Measurements from ENCODE around the gene UCMA.
"Not testable (repeated sequence)": the region's sequence is repeated elsewhere in the genome, so short reads cannot be mapped to it uniquely, and the experiment has no call there.

The UCMA gene

GRCh38 chr10:13234736-13235135, 562 bp upstream of the UCMA start:
- not testable (repeated sequence) for FAIRE-seq; DNase-seq (ENCODE audit: insufficient read length, low spot score)

GRCh38 chr10:13233358-13233757, 816 bp downstream of the UCMA start:
- no peak for DNase-seq (ENCODE audit: insufficient read length, low spot score)

GRCh38 chr10:13231808-13232207, 2.4 kb downstream of the UCMA start:
- no peak for DNase-seq (ENCODE audit: insufficient read length, low spot score)
- no peak for FAIRE-seq

More at GRCh38 chr10:13233358-13233757, 816 bp downstream of the UCMA start:
- no peak for FAIRE-seq

GRCh38 chr10:13231190-13231589, 3.0 kb downstream of the UCMA start:
- FAIRE-seq (no peak), DNase-seq (ENCODE audit: insufficient read length, low spot score) (no peak)

- no peak for FAIRE-seq
Measured at GRCh38 chr10:13227031-13227430, 7.1 kb downstream of the UCMA start.

GRCh38 chr10:13225601-13226000, 8.6 kb downstream of the UCMA start:
- DNase-seq (ENCODE audit: insufficient read length, low spot score) (no peak), FAIRE-seq (no peak)

More at GRCh38 chr10:13227031-13227430, 7.1 kb downstream of the UCMA start:
- DNase-seq (ENCODE audit: insufficient read length, low spot score), result no peak

GRCh38 chr10:13224210-13224995, 9.8 kb downstream of the UCMA start:
- no peak for DNase-seq (ENCODE audit: insufficient read length, low spot score)
- FAIRE-seq, result no peak

GRCh38 chr10:13223241-13223640, 10.9 kb downstream of the UCMA start:
- DNase-seq (ENCODE audit: insufficient read length, low spot score) (no peak), FAIRE-seq (no peak)

GRCh38 chr10:13222566-13222965, 11.6 kb downstream of the UCMA start:
- FAIRE-seq, result no peak
- no peak for DNase-seq (ENCODE audit: insufficient read length, low spot score)

- FAIRE-seq, result no peak
- no peak for DNase-seq (ENCODE audit: insufficient read length, low spot score)
Measured at GRCh38 chr10:13222151-13222550, 12.0 kb downstream of the UCMA start.

- no peak for DNase-seq (ENCODE audit: insufficient read length, low spot score)
- FAIRE-seq, result no peak
Measured at GRCh38 chr10:13221572-13221971, 12.6 kb downstream of the UCMA start.

- FAIRE-seq (no peak), DNase-seq (ENCODE audit: insufficient read length, low spot score) (no peak)
Measured at GRCh38 chr10:13219685-13220670, 14.2 kb downstream of the UCMA start.

- no peak for DNase-seq (ENCODE audit: insufficient read length, low spot score)
- no peak for FAIRE-seq
Measured at GRCh38 chr10:13218878-13219277, 15.3 kb downstream of the UCMA start.

GRCh38 chr10:13213163-13213562, 21.0 kb downstream of the UCMA start:
- FAIRE-seq (no peak), DNase-seq (ENCODE audit: insufficient read length, low spot score) (no peak)

GRCh38 chr10:13206546-13207443, 27.4 kb downstream of the UCMA start:
- no peak for DNase-seq (ENCODE audit: insufficient read length, low spot score)
- FAIRE-seq, result no peak

GRCh38 chr10:13206091-13206490, 28.1 kb downstream of the UCMA start:
- FAIRE-seq (no peak), DNase-seq (ENCODE audit: insufficient read length, low spot score) (no peak)

GRCh38 chr10:13201132-13201531, 33.0 kb downstream of the UCMA start:
- FAIRE-seq, result no peak
- no peak for DNase-seq (ENCODE audit: insufficient read length, low spot score)

- DNase-seq (ENCODE audit: insufficient read length, low spot score), result no peak
- no peak for FAIRE-seq
Measured at GRCh38 chr10:13195016-13195415, 39.2 kb downstream of the UCMA start.

- FAIRE-seq, result no peak
- DNase-seq (ENCODE audit: insufficient read length, low spot score), result no peak
Measured at GRCh38 chr10:13193637-13194036, 40.5 kb downstream of the UCMA start.

- FAIRE-seq (no peak), DNase-seq (ENCODE audit: insufficient read length, low spot score) (no peak)
Measured at GRCh38 chr10:13191362-13191761, 42.8 kb downstream of the UCMA start.

Measured in HTR-8/SVneo (cell line).